SK-N-SH treated with all-trans-retinoic acid at 6 μM for 48 hours (cell line): ENCODE results near the gene ZNF446.
"Not testable (repeated sequence)": the region's sequence is repeated elsewhere in the genome, so short reads cannot be mapped to it uniquely, and the experiment has no call there.

ENCODE experiments used
- ARNTL ChIP-seq: fragments of 450-650 bp; formaldehyde crosslinking; IDR thresholded peaks from 2 replicates; pipeline ENCODE4 v1.5.0; 2020; ENCODE audit warnings: low read depth, mild to moderate bottlenecking, moderate library complexity, borderline replicate concordance
- CSDC2 ChIP-seq: fragments of 250-450 bp; sonication (Bioruptor Pico); IDR thresholded peaks from 2 replicates; pipeline ENCODE4 v1.5.0; 2020; ENCODE audit warnings: mild to moderate bottlenecking, moderate library complexity
- CSRNP3 ChIP-seq: fragments of 250-450 bp; sonication (Bioruptor Pico); IDR thresholded peaks from 2 replicates; pipeline ENCODE4 v1.5.1; 2021; ENCODE audit warnings: mild to moderate bottlenecking, moderate library complexity
- POU6F1 ChIP-seq: fragments of 250-450 bp; sonication (Bioruptor Pico); IDR thresholded peaks from 2 replicates; pipeline ENCODE4 v1.8.0; 2021; ENCODE audit warnings: low read depth, mild to moderate bottlenecking, moderate library complexity, borderline replicate concordance
- ZFP30 ChIP-seq: fragments of 450-650 bp; formaldehyde crosslinking; IDR thresholded peaks from 2 replicates; pipeline ENCODE4 v1.5.0; 2022; ENCODE audit warnings: mild to moderate bottlenecking, moderate library complexity
- TF ChIP-seq, protein P1 (sequence below): fragments of 250-450 bp; sonication (Bioruptor Pico); IDR thresholded peaks from 2 replicates; pipeline ENCODE4 v1.8.0; 2020; ENCODE audit warnings: mild to moderate bottlenecking, moderate library complexity, borderline replicate concordance

GRCh38 chr19:58470837-58471543 lies 5.2 kb upstream of the ZNF446 start:
- not testable (repeated sequence) for TF ChIP-seq CSRNP3 (CRISPR knock-in tag); ARNTL; ZFP30 (CRISPR knock-in tag); POU6F1 (CRISPR knock-in tag); CSDC2 (CRISPR knock-in tag)
- TF ChIP-seq, protein P1, sequence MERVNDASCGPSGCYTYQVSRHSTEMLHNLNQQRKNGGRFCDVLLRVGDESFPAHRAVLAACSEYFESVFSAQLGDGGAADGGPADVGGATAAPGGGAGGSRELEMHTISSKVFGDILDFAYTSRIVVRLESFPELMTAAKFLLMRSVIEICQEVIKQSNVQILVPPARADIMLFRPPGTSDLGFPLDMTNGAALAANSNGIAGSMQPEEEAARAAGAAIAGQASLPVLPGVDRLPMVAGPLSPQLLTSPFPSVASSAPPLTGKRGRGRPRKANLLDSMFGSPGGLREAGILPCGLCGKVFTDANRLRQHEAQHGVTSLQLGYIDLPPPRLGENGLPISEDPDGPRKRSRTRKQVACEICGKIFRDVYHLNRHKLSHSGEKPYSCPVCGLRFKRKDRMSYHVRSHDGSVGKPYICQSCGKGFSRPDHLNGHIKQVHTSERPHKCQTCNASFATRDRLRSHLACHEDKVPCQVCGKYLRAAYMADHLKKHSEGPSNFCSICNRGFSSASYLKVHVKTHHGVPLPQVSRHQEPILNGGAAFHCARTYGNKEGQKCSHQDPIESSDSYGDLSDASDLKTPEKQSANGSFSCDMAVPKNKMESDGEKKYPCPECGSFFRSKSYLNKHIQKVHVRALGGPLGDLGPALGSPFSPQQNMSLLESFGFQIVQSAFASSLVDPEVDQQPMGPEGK (CRISPR knock-in tag): not testable (repeated sequence)
